Measurements from ENCODE around the gene SPTBN1. TPM values are rescaled to one million over a fixed set of nuclear protein-coding genes. Genes with fewer than 3 reads are reported as not detected.
"Not testable (repeated sequence)": the region's sequence is repeated elsewhere in the genome, so short reads cannot be mapped to it uniquely, and the experiment has no call there.

Gene SPTBN1
- total RNA-seq, 2 experiments from 2014 or later: 132 to 183 TPM

GRCh38 chr2:54504866-54505265 is 48.7 kb downstream of the SPTBN1 start:
- ChIA-PET CTCF (ENCODE audit: unreplicated experiment) (no interaction called here), POLR2A (no interaction called here)
- no peaks in the 10 kb centered on the region for H3K9me2 ChIP-seq (ENCODE audit: insufficient read depth, low read length)
- no peak overlapping the region for H3K27ac ChIP-seq (ENCODE audit: low read depth, low read length, poor library complexity, severe bottlenecking)
- no peaks in the 10 kb centered on the region for H3K36me3 ChIP-seq (ENCODE audit: insufficient read depth, low read length)
- peaks cover 12% of the 10 kb centered on the region for H3K4me1 ChIP-seq (ENCODE audit: insufficient read depth, low read length, poor library complexity, severe bottlenecking)
- H3K79me2 ChIP-seq (ENCODE audit: insufficient read depth, low read depth, low read length): no peaks in the 10 kb centered on the region
- H3K4me2 ChIP-seq (ENCODE audit: low read length): no peak overlapping the region
- no peak overlapping the region for H3K4me3 ChIP-seq (ENCODE audit: low read depth, low read length, poor library complexity, severe bottlenecking)
- H3K9me3 ChIP-seq (ENCODE audit: low read length): no peaks in the 10 kb centered on the region
- DNase-seq (ENCODE audit: low spot score): no peak
- TF ChIP-seq EZH2phosphoT487 (IDR thresholded peaks at IDR 0.05; ENCODE audit: borderline replicate concordance, low read depth, low read length): no peak
- no peak for TF ChIP-seq CTCF (conservative IDR thresholded peaks at IDR 0.05; ENCODE audit: low read length)
- no peaks in the 10 kb centered on the region for H4K20me1 ChIP-seq (ENCODE audit: insufficient read depth, low read length)
- BruUV-seq (replicated peaks): no TSS peak
- intact Hi-C loops (cut with micrococcal nuclease; ENCODE audit: unreplicated experiment): loop anchor here (10.0 kb wide), 1 partner anchor 160 kb away; no protein-coding TSS in a partner anchor
- H2AFZ ChIP-seq (ENCODE audit: low read length): no peak overlapping the region

- Histone ChIP-seq H3K4me1 (ENCODE audit: insufficient read depth, low read length, poor library complexity, severe bottlenecking) (no peaks in the 10 kb centered on the region), H3K9me2 (ENCODE audit: insufficient read depth, low read length) (no peaks in the 10 kb centered on the region), H3K4me2 (ENCODE audit: low read length) (no peak overlapping the region), H3K9me3 (ENCODE audit: low read length) (no peaks in the 10 kb centered on the region), H2AFZ (ENCODE audit: low read length) (no peak overlapping the region), H3K27ac (ENCODE audit: low read depth, low read length, poor library complexity, severe bottlenecking) (no peak overlapping the region), H3K79me2 (ENCODE audit: insufficient read depth, low read depth, low read length) (no peaks in the 10 kb centered on the region), H3K36me3 (ENCODE audit: insufficient read depth, low read length) (no peaks in the 10 kb centered on the region), H4K20me1 (ENCODE audit: insufficient read depth, low read length) (no peaks in the 10 kb centered on the region), H3K4me3 (ENCODE audit: low read depth, low read length, poor library complexity, severe bottlenecking) (no peak overlapping the region)
- ChIA-PET POLR2A (interaction anchor here (0.5 to 1.1 kb wide), 2 partner anchors 12 to 166 kb away, joined by 5 read pairs; no protein-coding TSS in a partner anchor), CTCF (ENCODE audit: unreplicated experiment) (no interaction called here)
- no TSS peak for BruUV-seq (replicated peaks)
- TF ChIP-seq CTCF (conservative IDR thresholded peaks at IDR 0.05; ENCODE audit: low read length) (no peak), EZH2phosphoT487 (IDR thresholded peaks at IDR 0.05; ENCODE audit: borderline replicate concordance, low read depth, low read length) (no peak)
- intact Hi-C loops (cut with micrococcal nuclease; ENCODE audit: unreplicated experiment): loop anchor here (10.0 kb wide), 1 partner anchor 164 kb away; no protein-coding TSS in a partner anchor
- DNase-seq (ENCODE audit: low spot score): no peak
Observed at GRCh38 chr2:54508541-54508940, 52.4 kb downstream of the SPTBN1 start.

- H4K20me1 ChIP-seq (ENCODE audit: insufficient read depth, low read length); H3K4me1 ChIP-seq (ENCODE audit: insufficient read depth, low read length, poor library complexity, severe bottlenecking); H2AFZ ChIP-seq (ENCODE audit: low read length); DNase-seq (ENCODE audit: low spot score); BruUV-seq (replicated peaks); H3K9me2 ChIP-seq (ENCODE audit: insufficient read depth, low read length); CTCF ChIA-PET (ENCODE audit: unreplicated experiment); H3K9me3 ChIP-seq (ENCODE audit: low read length); H3K4me2 ChIP-seq (ENCODE audit: low read length); H3K27ac ChIP-seq (ENCODE audit: low read depth, low read length, poor library complexity, severe bottlenecking); H3K36me3 ChIP-seq (ENCODE audit: insufficient read depth, low read length); H3K4me3 ChIP-seq (ENCODE audit: low read depth, low read length, poor library complexity, severe bottlenecking); H3K79me2 ChIP-seq (ENCODE audit: insufficient read depth, low read depth, low read length): not testable (repeated sequence)
- intact Hi-C loops (cut with micrococcal nuclease; ENCODE audit: unreplicated experiment): loop anchor here (10.0 kb wide), 1 partner anchor 164 kb away; no protein-coding TSS in a partner anchor
- POLR2A ChIA-PET: interaction anchor here (0.5 to 1.1 kb wide), 2 partner anchors 12 to 167 kb away, joined by 5 read pairs; no protein-coding TSS in a partner anchor
Observed at GRCh38 chr2:54509043-54509442, 52.9 kb downstream of the SPTBN1 start.

Measured in OCI-LY7 (cell line).